Adrenal gland (tissue), 12 donors: ENCODE results near the gene PARD3B. TPM values are rescaled to one million over a fixed set of nuclear protein-coding genes. Genes with fewer than 3 reads are reported as not detected.

Experiments used
- DNase-seq, 7 donors: peaks; one replicate each; pipeline ENCODE4 v3.0.0-alpha.2; 2019 to 2020
- H3K27ac ChIP-seq, 5 donors: fragments of 200-600 bp; sonication (generic) in 4 of 5; 1 replicate in 3 of 5; 2 replicates in 2 of 5; pipeline versions ENCODE4 v1.5.1 to v1.8.0; 2016 to 2020; ENCODE audit warnings: mild to moderate bottlenecking in 1 of 5
- H3K27me3 ChIP-seq: fragments of 200-600 bp; 2 replicates; pipeline ENCODE4 v1.8.0; 2021
- H3K36me3 ChIP-seq, 2 donors: fragments of 200-600 bp; replicated peaks in 1 of 2; 1 replicate in 1 of 2; 2 replicates in 1 of 2; pipeline versions ENCODE4 v1.5.1 to v1.8.0; 2018 to 2022
- H3K4me1 ChIP-seq, 2 donors: fragments of 200-600 bp; replicated peaks in 1 of 2; 1 replicate in 1 of 2; 2 replicates in 1 of 2; pipeline versions ENCODE4 v1.5.1 to v1.8.0; 2018 to 2021
- H3K4me3 ChIP-seq, 4 donors: fragments of 200-600 bp; sonication (generic) in 3 of 4; one replicate each; pipeline ENCODE4 v1.5.1; 2016 to 2018
- H3K9me3 ChIP-seq, 3 donors: fragments of 200-600 bp; sonication (generic) in 1 of 3; replicated peaks in 1 of 3; 1 replicate in 2 of 3; 2 replicates in 1 of 3; pipeline versions ENCODE4 v1.5.1 to v1.8.0; 2016 to 2021
- POLR2A ChIP-seq, 2 donors: fragments of 450-650 bp; IDR thresholded peaks; one replicate each; pipeline ENCODE4 v1.6.1; 2017; ENCODE audit warnings: antibody characterized with exemption in 2 of 2, mild to moderate bottlenecking in 2 of 2, moderate library complexity in 1 of 2
- WGBS, 4 donors: extraction: QIAGEN DNeasy Blood & Tissue Kit in 2 of 4; methylation state at CpG; one replicate each; pipeline versions ENCODE4 v1.1.5 to v1.1.7; 2013 to 2017; 5-methylcytosine and 5-hydroxymethylcytosine counted together
- intact Hi-C, 2 donors: fragments of 100-400 bp; cut with DNase I; formaldehyde crosslinking; loops; one replicate each; pipeline versions ENCODE4 v1.14.1 to v1.15.0; 2022 to 2023
- polyA plus RNA-seq, 3 donors: library from polyadenylated mRNA; stranded (reverse); fragments of 200-250 nt in 2 of 3; fragments of 350-450 nt in 1 of 3; fragmentation: Illumina TruSeq in 1 of 3; extraction: RNeasy Lipid Tissue Mini Kit (QIAGEN cat#74804) in 1 of 3; gene quantifications; one replicate each; pipeline ENCODE4 v1.2.3, GENCODE V29; 2013 to 2014
- total RNA-seq, 9 donors: library from RNA; depleted of rRNA in 4 of 9; stranded (reverse); fragments of >200 nt in 4 of 9; fragments of 120-200 nt in 1 of 9; fragmentation: NEBNext Ultra II Directional in 1 of 9; extraction: Animal tissue kit (Norgen Biotek cat#: 25700) in 1 of 9; gene quantifications; one replicate each; pipeline versions ENCODE4 v1.1.0 to v1.2.4, GENCODE V29; 2013 to 2023
- TF ChIP-seq, protein P1 (sequence below), 6 experiments: fragments of 450-650 bp in 4 of 6; fragments of 200-600 bp in 2 of 6; sonication (generic) in 1 of 6; IDR thresholded peaks; 1 replicate in 5 of 6; 2 replicates in 1 of 6; pipeline versions ENCODE4 v1.5.1 to v1.8.0; 2016 to 2021; ENCODE audit warnings: antibody characterized with exemption in 6 of 6, mild to moderate bottlenecking in 2 of 6, moderate library complexity in 1 of 6
- donor health status: healthy with polysubstance abuse.
- donor health status: Bipolar disorder and iron deficiency.
- donor health status: DM: yes; HTN: yes; CAD: no.
- donor health status: DM: no; HTN: no; CAD: no.
- donor health status: DM: no; HTN: no; CAD: no.
- donor health status: DM: yes; HTN: yes; CAD: no.

Gene PARD3B
- total and polyA plus RNA-seq, 12 donors = 1.9 to 20.4 (median 9.5) TPM

GRCh38 chr2:205358351-205358815, 813.1 kb downstream of the PARD3B start:
- no peaks in the 10 kb centered on the region for H3K27me3 ChIP-seq
- no peaks in the 10 kb centered on the region for H3K36me3 ChIP-seq
- H3K4me1 ChIP-seq = no peaks in the 10 kb centered on the region
- no peaks in the 10 kb centered on the region for H3K9me3 ChIP-seq
- DNase-seq = no peak
- TF ChIP-seq POLR2A (IDR thresholded peaks at IDR 0.05) = no peak
- TF ChIP-seq, protein P1, sequence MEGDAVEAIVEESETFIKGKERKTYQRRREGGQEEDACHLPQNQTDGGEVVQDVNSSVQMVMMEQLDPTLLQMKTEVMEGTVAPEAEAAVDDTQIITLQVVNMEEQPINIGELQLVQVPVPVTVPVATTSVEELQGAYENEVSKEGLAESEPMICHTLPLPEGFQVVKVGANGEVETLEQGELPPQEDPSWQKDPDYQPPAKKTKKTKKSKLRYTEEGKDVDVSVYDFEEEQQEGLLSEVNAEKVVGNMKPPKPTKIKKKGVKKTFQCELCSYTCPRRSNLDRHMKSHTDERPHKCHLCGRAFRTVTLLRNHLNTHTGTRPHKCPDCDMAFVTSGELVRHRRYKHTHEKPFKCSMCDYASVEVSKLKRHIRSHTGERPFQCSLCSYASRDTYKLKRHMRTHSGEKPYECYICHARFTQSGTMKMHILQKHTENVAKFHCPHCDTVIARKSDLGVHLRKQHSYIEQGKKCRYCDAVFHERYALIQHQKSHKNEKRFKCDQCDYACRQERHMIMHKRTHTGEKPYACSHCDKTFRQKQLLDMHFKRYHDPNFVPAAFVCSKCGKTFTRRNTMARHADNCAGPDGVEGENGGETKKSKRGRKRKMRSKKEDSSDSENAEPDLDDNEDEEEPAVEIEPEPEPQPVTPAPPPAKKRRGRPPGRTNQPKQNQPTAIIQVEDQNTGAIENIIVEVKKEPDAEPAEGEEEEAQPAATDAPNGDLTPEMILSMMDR (IDR thresholded peaks at IDR 0.05) = no peak
- intact Hi-C loops = no loop called here
- no peak overlapping the region for H3K27ac ChIP-seq
- no peak overlapping the region for H3K4me3 ChIP-seq
- 70 to 82% (median 71%) methylated on average over 8 of the region's 8 CpGs for WGBS, 4 donors

- H3K27ac ChIP-seq = no peak overlapping the region
- DNase-seq = no peak
- no peaks in the 10 kb centered on the region for H3K36me3 ChIP-seq
- H3K9me3 ChIP-seq = no peaks in the 10 kb centered on the region
- no peaks in the 10 kb centered on the region for H3K4me1 ChIP-seq
- intact Hi-C loops = no loop called here
- H3K4me3 ChIP-seq = no peak overlapping the region
- TF ChIP-seq, protein P1 (IDR thresholded peaks at IDR 0.05) = no peak
- TF ChIP-seq POLR2A (IDR thresholded peaks at IDR 0.05) = no peak
- WGBS, 4 donors = 76 to 89% (median 87%) methylated on average over 3 of the region's 3 CpGs
- no peaks in the 10 kb centered on the region for H3K27me3 ChIP-seq
Observed at GRCh38 chr2:205361272-205361671, 816.0 kb downstream of the PARD3B start.

- Histone ChIP-seq H3K4me1 (no peaks in the 10 kb centered on the region), H3K27me3 (no peaks in the 10 kb centered on the region), H3K36me3 (no peaks in the 10 kb centered on the region), H3K9me3 (no peaks in the 10 kb centered on the region), H3K4me3 (no peak overlapping the region), H3K27ac (no peak overlapping the region)
- no peak for DNase-seq
- TF ChIP-seq POLR2A (IDR thresholded peaks at IDR 0.05) = no peak
- TF ChIP-seq, protein P1 (IDR thresholded peaks at IDR 0.05) = no peak
- intact Hi-C loops = no loop called here
Observed at GRCh38 chr2:205361970-205362369, 816.7 kb downstream of the PARD3B start.

- H3K36me3 ChIP-seq = no peaks in the 10 kb centered on the region
- no peaks in the 10 kb centered on the region for H3K4me1 ChIP-seq
- intact Hi-C loops = no loop called here
- 85 to 91% (median 88%) methylated on average over 3 of the region's 3 CpGs for WGBS, 4 donors
- TF ChIP-seq, protein P1 (IDR thresholded peaks at IDR 0.05) = no peak
- TF ChIP-seq POLR2A (IDR thresholded peaks at IDR 0.05) = no peak
- H3K27me3 ChIP-seq = no peaks in the 10 kb centered on the region
- DNase-seq = no peak
- no peak overlapping the region for H3K27ac ChIP-seq
- H3K9me3 ChIP-seq = no peaks in the 10 kb centered on the region
- no peak overlapping the region for H3K4me3 ChIP-seq
Observed at GRCh38 chr2:205364261-205364660, 819.0 kb downstream of the PARD3B start.
